ENCODE data around the gene ALG3.

ALG3 gene

GRCh38 chr3:184235381-184236032, 13.3 kb downstream of the ALG3 start:
- TF ChIP-seq POLR2A (IDR thresholded peaks at IDR 0.05; ENCODE audit: low read length) (no peak), GATA1 (IDR thresholded peaks at IDR 0.05; ENCODE audit: low read depth, low read length) (no peak)
- DNase-seq = no peak

GRCh38 chr3:184234671-184235380, 13.9 kb downstream of the ALG3 start:
- no peak for TF ChIP-seq POLR2A (IDR thresholded peaks at IDR 0.05; ENCODE audit: low read length)
- no peak for TF ChIP-seq GATA1 (IDR thresholded peaks at IDR 0.05; ENCODE audit: low read depth, low read length)
- DNase-seq = no peak

GRCh38 chr3:184234224-184234623, 14.5 kb downstream of the ALG3 start:
- DNase-seq = peak; percentile 26 to 41
- no peak for TF ChIP-seq POLR2A (IDR thresholded peaks at IDR 0.05; ENCODE audit: low read length)
- TF ChIP-seq GATA1 (IDR thresholded peaks at IDR 0.05; ENCODE audit: low read depth, low read length) = no peak

- DNase-seq = no peak
- TF ChIP-seq POLR2A (IDR thresholded peaks at IDR 0.05; ENCODE audit: low read length) = no peak
- no peak for TF ChIP-seq GATA1 (IDR thresholded peaks at IDR 0.05; ENCODE audit: low read depth, low read length)
Measured at GRCh38 chr3:184233127-184233843, 15.5 kb downstream of the ALG3 start.

- TF ChIP-seq POLR2A (IDR thresholded peaks at IDR 0.05; ENCODE audit: low read length) = no peak
- TF ChIP-seq GATA1 (IDR thresholded peaks at IDR 0.05; ENCODE audit: low read depth, low read length) = no peak
- DNase-seq = no peak
Measured at GRCh38 chr3:184231671-184232070, 17.1 kb downstream of the ALG3 start.

GRCh38 chr3:184230603-184231528, 17.9 kb downstream of the ALG3 start:
- no peak for TF ChIP-seq POLR2A (IDR thresholded peaks at IDR 0.05; ENCODE audit: low read length)
- no peak for DNase-seq

GRCh38 chr3:184230081-184230602, 18.6 kb downstream of the ALG3 start:
- DNase-seq = peak; percentile 58 to 69
- TF ChIP-seq GATA1 (IDR thresholded peaks at IDR 0.05; ENCODE audit: low read depth, low read length) (no peak), POLR2A (IDR thresholded peaks at IDR 0.05; ENCODE audit: low read length) (no peak)

- peak; percentile 75 to 77 for DNase-seq
- TF ChIP-seq GATA1 (IDR thresholded peaks at IDR 0.05; ENCODE audit: low read depth, low read length) (no peak), POLR2A (IDR thresholded peaks at IDR 0.05; ENCODE audit: low read length) (no peak)
Measured at GRCh38 chr3:184229394-184230080, 19.2 kb downstream of the ALG3 start, which contains the start of gene VWA5B2. VWA5B2 (plus strand) TSS chr3:184229585; CDS start chr3:184230529, 944 bp downstream.

GRCh38 chr3:184228376-184229137, 20.2 kb downstream of the ALG3 start:
- TF ChIP-seq POLR2A (IDR thresholded peaks at IDR 0.05; ENCODE audit: low read length) (no peak), GATA1 (IDR thresholded peaks at IDR 0.05; ENCODE audit: low read depth, low read length) (no peak)
- no peak for DNase-seq

GRCh38 chr3:184227481-184227935, 21.3 kb downstream of the ALG3 start:
- peak; percentile 57 to 73 for DNase-seq
- no peak for TF ChIP-seq GATA1 (IDR thresholded peaks at IDR 0.05; ENCODE audit: low read depth, low read length)
- TF ChIP-seq POLR2A (IDR thresholded peaks at IDR 0.05; ENCODE audit: low read length) = no peak

GRCh38 chr3:184223946-184224345, 24.8 kb downstream of the ALG3 start:
- no peak for DNase-seq
- TF ChIP-seq POLR2A (IDR thresholded peaks at IDR 0.05; ENCODE audit: low read length) = no peak
- no peak for TF ChIP-seq GATA1 (IDR thresholded peaks at IDR 0.05; ENCODE audit: low read depth, low read length)

GRCh38 chr3:184222521-184222920, 26.2 kb downstream of the ALG3 start:
- no peak for DNase-seq
- TF ChIP-seq POLR2A (IDR thresholded peaks at IDR 0.05; ENCODE audit: low read length) (no peak), GATA1 (IDR thresholded peaks at IDR 0.05; ENCODE audit: low read depth, low read length) (no peak)
